WI38 (cell line): ENCODE results near the gene ADAMTSL3.

ENCODE experiments used
- H3K4me3 ChIP-seq: 2 replicates; pipeline ENCODE4 v1.5.1; 2011; ENCODE audit warnings: low read depth, mild to moderate bottlenecking, control low read depth, low read length
- TF ChIP-seq, protein P1 (sequence below): IDR thresholded peaks from 2 replicates; pipeline ENCODE4 v1.5.1; 2012; ENCODE audit warnings: low read depth, mild to moderate bottlenecking, control low read depth, low read length

ADAMTSL3 gene

DNA sequence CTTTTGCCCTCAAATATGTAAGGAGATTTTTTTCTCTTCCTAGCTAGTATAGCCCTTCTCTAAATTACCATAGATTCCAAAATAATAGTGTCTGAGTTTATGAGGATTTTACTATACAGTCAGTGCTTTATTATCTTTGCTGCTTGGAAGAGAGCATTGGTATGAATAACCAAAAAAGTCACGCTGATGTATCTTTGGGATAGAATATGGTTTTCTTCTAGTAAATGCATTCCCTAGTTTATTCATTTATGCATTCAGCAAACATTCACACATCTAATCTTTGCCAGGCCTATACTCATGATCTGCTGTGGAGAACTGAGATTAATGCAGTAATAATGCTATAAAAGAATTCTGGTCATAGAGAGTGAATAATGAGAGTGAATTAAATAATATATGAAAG lies 356.3 kb downstream of the ADAMTSL3 start:
- TF ChIP-seq, protein P1, sequence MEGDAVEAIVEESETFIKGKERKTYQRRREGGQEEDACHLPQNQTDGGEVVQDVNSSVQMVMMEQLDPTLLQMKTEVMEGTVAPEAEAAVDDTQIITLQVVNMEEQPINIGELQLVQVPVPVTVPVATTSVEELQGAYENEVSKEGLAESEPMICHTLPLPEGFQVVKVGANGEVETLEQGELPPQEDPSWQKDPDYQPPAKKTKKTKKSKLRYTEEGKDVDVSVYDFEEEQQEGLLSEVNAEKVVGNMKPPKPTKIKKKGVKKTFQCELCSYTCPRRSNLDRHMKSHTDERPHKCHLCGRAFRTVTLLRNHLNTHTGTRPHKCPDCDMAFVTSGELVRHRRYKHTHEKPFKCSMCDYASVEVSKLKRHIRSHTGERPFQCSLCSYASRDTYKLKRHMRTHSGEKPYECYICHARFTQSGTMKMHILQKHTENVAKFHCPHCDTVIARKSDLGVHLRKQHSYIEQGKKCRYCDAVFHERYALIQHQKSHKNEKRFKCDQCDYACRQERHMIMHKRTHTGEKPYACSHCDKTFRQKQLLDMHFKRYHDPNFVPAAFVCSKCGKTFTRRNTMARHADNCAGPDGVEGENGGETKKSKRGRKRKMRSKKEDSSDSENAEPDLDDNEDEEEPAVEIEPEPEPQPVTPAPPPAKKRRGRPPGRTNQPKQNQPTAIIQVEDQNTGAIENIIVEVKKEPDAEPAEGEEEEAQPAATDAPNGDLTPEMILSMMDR: no peak
- H3K4me3 ChIP-seq: no peak overlapping the region

DNA sequence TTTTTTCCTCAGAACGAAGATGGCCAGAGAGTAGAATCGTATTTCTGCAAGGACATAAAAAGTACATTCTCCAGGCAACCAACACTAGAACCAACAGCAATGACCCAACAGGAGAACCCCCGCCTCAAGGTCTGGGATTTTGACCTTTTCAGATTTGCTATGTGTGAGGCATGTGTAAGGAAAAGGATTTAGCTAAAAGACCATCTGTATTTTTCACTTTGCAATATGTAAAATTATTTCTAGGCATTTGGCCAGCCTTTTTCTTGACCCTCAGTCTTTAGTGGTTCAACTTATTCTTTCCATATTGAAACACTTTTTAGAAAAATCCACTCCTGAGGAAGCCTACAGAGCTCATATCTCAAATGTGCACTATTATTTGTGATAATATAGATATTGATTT lies 362.4 kb downstream of the ADAMTSL3 start:
- TF ChIP-seq, protein P1: no peak
- no peak overlapping the region for H3K4me3 ChIP-seq

DNA sequence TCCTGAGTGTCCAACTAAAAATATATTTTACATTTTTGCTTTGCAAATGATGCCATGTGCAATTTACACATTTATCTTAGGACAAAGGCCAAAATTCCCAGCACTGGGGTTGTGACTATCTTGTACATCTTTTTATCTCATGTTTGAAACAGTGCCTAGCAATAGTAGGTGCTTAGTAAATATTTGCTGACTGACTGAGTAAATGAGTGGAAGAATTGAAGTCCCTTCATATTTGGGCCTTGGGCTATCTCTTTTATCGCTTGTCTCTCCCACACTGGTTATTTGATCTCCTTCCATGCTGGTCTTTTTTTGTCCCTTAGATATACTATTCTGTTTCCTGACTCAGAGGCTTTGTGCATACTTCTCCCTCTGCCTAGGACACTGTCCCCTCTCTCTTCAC lies 368.6 kb downstream of the ADAMTSL3 start:
- TF ChIP-seq, protein P1: no peak

DNA sequence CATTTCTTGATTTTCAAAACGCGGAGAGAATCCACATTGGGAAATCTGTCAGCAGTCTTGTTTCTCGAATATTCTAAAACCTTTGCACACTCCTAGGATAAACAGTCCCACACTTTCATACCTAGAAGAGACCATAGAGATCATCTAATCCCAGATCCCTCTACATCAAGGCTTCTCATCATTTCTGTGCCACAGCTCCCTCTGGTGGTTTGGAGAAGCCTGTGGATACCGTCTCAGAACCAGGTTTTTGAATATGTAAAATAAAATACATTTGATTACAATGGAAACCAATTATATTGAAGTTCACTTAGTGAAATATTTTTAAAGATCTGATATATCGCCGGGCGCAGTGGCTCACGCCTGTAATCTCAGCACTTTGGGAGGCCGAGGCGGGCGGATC lies 369.7 kb downstream of the ADAMTSL3 start:
- no peak overlapping the region for H3K4me3 ChIP-seq
- TF ChIP-seq, protein P1: no peak

More for the DNA sequence above, 368.6 kb downstream of the ADAMTSL3 start:
- H3K4me3 ChIP-seq: no peak overlapping the region

DNA sequence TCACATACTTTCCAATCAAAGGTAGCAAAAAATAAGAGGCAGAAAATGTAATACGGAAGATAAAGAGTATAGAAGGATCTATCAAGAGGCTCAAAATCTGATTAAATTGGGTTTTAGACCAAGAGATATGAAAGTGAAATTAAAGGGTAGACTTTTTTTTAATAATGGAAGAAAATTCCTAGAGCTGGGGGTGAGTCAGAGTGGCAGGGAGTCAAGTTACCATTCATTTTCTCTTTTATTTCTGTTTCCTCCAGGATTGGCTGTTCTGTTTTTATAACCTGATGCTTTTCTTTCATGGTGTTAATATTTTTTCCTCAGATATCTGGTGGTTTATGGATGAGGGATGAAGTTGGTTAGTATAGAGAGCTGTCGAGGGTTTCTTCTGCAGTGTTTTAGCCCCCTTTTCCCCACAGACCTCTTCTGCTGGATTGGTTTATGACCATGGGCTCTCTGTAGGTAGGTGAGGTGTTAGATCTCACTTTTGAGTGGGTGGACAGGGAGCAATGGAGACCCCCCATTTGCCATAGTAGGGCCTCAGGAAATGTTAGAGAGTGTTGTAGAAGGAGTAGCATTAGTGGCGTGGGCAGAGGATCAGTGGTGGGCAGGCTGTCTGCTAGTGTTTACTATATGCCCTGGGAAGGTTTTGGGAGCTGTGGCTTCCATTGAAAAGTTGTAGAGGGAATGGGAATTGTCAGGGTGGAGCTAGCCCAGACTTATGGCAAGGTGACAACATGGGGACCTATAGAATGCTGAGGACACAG lies 380.1 kb downstream of the ADAMTSL3 start:
- TF ChIP-seq, protein P1: no peak
- no peak overlapping the region for H3K4me3 ChIP-seq

DNA sequence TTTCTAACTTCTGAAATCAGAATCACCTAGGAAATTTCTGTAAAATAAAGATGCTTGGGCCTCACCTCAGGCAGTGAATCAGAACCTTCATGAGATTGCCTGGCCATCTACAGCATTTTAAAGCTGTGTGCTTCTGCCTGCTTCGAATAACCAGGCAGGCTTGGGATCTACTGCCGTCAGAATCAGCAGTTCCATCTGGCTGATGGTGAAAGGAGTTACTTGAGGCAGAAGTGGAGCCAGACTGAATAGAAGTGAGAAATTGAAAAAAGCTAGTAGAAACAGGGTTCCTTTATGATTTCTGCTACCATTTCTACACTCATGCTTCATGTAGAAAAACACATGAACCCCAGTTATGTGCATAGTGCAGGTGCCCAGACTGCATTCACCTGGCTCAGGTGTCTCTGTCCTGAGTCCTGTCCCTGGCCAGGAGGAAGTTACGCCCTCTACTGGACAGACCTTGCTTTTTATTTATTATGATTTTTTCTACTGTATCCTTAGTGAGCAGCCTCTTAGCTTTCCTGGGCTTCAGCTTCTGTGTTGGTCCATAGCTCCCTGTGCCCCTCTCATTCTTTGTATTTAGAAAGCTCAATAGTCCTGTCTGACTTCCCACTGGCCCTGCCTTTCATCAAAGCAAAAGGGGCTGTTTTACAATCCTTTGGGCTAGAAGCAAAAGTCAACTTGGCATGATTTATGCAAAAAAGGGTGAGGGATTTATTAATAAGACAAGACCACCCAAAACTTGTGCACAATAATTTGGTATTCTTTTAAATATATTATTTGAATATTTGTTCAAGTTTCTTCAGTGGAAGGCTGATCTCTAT lies 380.9 kb downstream of the ADAMTSL3 start:
- TF ChIP-seq, protein P1: no peak
- no peak overlapping the region for H3K4me3 ChIP-seq

DNA sequence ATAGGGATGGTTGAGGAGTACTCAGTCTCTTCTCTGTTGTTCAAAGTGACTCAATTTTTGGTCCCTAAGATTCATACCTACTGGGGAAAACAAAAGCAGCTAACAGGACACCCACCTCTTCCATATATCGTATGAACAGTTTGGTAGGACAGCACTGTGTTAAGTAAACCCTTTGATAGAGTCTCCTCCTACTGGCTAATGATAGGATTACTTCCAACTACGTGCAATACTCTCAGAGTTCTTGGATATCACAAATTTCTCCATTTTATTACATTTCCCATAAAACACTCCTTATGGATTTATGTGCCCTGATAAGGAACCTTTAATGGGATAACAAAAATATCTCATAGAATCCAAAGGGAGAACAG lies 381.5 kb downstream of the ADAMTSL3 start:
- TF ChIP-seq, protein P1: no peak

More for the DNA sequence above, 381.5 kb downstream of the ADAMTSL3 start:
- no peak overlapping the region for H3K4me3 ChIP-seq
